ENCODE data around the gene UBE2QL1.

UBE2QL1 gene

GRCh38 chr5:6430418-6431028 is 18.1 kb upstream of the UBE2QL1 start:
- DNase-seq = no peak

GRCh38 chr5:6431214-6432195 is 17.2 kb upstream of the UBE2QL1 start:
- no peak for DNase-seq

GRCh38 chr5:6432206-6432605 is 16.5 kb upstream of the UBE2QL1 start:
- DNase-seq = no peak

- no peak for DNase-seq
Observed at GRCh38 chr5:6434731-6435130, 13.9 kb upstream of the UBE2QL1 start.

- DNase-seq = no peak
Observed at GRCh38 chr5:6435356-6435755, 13.3 kb upstream of the UBE2QL1 start.

GRCh38 chr5:6436715-6437331 is 11.8 kb upstream of the UBE2QL1 start:
- DNase-seq = no peak

- no peak for DNase-seq
Observed at GRCh38 chr5:6439588-6440550, 8.8 kb upstream of the UBE2QL1 start.

- no peak for DNase-seq
Observed at GRCh38 chr5:6442333-6442732, 6.3 kb upstream of the UBE2QL1 start.

- DNase-seq = no peak
Observed at GRCh38 chr5:6443326-6443725, 5.3 kb upstream of the UBE2QL1 start.

- no peak for DNase-seq
Observed at GRCh38 chr5:6446042-6446441, 2.6 kb upstream of the UBE2QL1 start.

GRCh38 chr5:6446626-6447309 is 1.9 kb upstream of the UBE2QL1 start:
- no peak for DNase-seq

GRCh38 chr5:6447384-6448140 is 1.1 kb upstream of the UBE2QL1 start:
- no peak for DNase-seq

- no peak for DNase-seq
Observed at GRCh38 chr5:6448141-6448491, 543 bp upstream of the UBE2QL1 start.

- no peak for DNase-seq
Observed at GRCh38 chr5:6449465-6450158, 953 bp downstream of the UBE2QL1 start.

- no peak for DNase-seq
Observed at GRCh38 chr5:6450319-6450833, 1.7 kb downstream of the UBE2QL1 start.

- DNase-seq = no peak
Observed at GRCh38 chr5:6452622-6453504, 4.2 kb downstream of the UBE2QL1 start.

GRCh38 chr5:6453937-6454560 is 5.4 kb downstream of the UBE2QL1 start:
- DNase-seq = no peak

- DNase-seq = no peak
Observed at GRCh38 chr5:6454628-6455053, 6.0 kb downstream of the UBE2QL1 start.
